HG03460 (cell line): ENCODE results near the gene CERKL.

Experiments used
- ATAC-seq: cut with Tn5 transposase; IDR thresholded peaks from one replicate; pipeline ENCODE4 v1.9.1; 2021; ENCODE audit not compliant: unreplicated experiment

CERKL gene

DNA sequence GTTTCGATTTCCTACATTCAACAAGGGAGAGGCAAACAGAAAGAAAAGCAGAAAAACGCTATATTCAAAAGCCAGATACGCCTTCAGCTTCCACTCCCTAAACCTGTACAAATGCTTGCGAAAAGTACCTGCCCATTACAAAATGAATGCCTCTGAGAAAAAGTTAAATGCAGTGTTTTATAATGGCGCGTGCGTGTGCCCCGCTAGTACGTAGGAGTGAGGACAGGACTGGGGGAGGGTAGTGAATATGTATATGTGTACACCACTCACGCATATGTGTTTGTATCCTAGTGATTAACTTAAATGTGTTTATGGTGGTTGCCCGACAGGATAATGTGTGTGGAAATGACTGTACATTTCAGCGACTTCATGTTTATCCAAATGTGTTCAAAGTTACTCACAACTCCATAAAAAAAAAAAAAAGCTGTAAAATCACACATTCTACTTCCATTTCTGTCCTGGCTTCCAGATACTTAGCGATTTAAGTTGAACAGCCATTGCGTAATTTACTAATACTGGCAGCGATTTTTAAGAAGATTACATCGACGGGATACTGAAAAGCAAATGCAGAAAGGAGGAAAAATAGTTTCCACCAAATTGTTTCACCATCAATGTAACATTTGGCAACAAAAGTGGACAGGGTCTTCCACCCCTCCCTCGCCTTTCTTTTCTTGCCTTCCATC lies 22.1 kb upstream of the CERKL start:
- no peak for ATAC-seq

DNA sequence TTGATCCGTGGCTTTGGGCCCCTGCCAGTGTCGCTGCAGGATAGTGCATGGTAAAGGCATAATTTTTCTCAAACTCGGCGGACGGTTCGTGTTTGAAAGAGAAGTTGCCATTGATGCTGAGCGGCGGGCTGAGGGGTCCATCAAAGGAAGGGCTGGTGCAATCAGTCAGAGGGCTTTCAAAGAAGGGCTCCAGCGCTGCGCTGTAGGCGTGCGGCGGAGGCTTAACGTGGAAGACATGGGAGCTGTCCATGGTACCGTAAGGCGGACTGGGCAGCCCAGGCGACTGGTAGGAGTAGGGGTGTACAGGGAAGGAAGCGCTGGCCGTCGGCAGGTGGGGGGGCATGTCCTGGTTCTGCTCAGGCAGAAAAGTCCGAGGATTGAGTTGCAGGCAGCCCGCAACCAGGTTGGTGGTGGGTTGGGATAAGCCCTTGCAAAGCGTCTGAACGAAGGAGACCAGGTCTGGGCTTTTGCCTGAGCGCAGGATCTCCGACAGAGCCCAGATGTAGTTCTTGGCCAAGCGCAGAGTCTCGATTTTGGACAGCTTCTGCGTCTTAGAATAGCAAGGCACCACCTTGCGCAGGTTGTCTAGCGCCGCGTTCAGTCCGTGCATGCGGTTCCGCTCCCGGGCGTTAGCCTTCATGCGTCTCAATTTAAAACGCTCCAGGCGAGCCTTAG lies 21.1 kb upstream of the CERKL start:
- ATAC-seq = no peak

DNA sequence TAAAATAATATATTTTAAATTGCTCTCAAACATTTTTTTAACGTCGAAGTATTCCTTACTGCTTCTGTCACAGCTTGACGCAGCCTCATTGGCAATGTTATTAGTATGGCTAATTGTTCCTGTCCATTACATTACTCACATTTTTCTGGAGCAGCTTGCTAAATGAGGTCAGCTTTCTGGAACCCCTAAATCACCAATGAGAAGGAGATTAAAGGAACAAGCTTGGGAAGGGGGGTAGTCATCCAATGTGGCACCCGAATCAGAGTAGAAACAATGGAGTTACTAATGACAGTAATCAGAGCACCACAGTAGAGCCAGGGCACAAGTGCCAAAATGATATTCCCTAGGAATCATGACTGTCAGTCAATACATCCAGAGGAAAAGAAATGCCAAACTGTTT lies 18.3 kb upstream of the CERKL start:
- no peak for ATAC-seq

DNA sequence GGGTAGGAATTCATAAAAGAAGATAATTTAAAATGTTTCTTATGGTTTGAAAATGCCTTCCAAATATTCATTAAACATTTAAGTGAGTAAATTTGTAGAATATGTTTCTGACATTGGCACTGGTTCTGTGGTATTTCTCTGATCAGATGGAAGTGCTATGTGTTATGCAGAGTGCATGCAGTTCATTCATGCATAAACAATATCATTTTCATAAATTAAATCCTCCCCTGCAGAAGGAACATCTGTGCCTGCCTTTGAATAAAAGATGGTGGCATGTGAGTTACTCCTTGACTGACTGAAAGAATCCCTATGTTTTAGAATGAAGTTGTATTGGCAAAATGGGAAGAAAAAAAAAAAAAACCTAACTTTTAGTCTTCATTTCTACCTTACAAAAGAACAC lies 17.6 kb upstream of the CERKL start:
- ATAC-seq = no peak

DNA sequence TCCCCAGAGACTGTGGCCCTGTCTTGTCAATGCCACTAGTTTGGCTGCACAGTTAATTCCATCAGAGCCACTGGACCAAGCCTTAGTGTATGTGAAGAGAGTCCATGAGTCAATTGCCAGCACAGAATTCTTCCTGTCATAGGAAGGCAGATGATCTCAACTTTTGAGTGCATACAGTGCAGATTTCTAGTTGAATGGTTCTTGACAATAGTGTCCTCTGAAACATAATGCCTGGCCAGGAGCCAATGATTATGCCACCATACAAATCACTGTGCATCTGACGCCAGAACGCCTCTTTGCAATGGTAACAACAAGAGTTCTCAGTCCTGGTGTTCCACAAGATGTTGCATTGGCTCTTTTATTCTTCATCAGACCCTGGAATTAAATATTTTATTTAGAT lies 16.3 kb upstream of the CERKL start:
- no peak for ATAC-seq

DNA sequence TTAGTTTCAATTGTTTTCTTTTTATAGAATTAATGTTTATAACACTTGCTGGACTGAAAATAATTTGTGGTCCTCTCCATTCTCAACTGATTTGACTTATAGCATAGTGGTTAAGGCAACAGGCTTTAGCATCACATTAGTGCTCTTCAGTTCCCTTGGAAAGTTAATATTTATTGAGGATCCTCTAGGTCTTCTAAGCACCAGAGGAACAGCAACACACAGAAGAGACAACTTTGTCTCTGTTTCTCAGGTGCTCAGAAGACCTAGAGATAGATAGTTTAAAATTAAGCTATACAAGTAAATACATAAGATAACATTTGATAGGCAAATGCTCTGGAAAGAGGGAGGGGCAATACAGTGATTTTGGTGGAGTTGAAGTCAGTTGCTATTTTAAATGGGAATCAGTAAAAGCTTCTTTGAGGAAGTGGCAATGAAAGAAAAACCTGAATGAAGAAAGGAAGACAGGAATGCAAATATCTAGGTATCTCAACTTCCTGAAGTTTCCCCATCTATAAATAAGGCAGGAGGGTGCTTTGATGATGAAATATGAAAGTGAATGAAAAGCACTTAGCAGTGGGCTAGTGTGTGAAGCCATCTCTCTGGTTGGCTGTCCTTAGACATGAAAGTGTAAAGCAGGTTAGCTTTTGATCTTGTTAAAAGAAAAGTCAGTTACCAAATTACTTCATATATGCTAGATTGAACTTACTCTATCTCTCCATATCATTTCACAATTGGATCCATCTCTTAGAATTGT lies 15.5 kb upstream of the CERKL start:
- ATAC-seq = peak; percentile 96

DNA sequence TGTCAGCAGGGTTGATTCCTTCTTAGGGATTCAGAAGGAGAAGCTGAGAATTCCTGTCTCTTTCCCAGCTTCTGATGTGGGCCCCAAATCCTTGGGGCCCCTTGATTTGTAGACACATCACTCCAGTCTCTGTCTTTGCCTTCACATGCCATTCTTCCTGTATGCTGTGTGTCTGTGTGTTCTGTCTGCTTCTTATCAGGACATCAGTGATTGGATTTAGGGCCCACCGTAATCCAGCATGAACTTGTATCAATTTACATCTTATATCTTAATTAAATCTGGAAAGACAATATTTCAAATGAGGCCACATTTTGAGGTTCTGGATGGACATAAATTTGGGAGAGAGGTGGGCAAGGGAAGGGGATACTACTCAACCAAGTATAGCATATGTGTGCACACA lies 13.7 kb upstream of the CERKL start:
- ATAC-seq = no peak

DNA sequence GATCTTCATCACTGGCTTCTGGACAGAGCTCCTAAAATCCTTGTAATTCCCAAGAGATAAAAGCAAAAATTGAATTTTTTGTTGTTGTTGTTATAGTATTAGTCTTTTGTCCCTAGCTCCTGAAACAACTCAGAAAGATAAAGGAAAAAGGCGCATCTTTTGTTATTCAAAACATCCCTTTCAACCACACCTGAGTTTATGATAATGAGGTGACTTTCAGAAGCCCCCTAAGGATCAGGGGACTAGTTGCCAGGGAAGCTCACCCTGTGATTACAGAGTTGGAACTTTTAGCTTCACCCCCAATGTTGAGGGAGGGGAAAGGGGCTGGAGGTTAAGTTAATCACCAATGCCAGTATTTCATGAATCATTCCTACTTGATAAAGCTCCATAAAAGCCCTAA lies 10.3 kb upstream of the CERKL start:
- ATAC-seq = no peak

DNA sequence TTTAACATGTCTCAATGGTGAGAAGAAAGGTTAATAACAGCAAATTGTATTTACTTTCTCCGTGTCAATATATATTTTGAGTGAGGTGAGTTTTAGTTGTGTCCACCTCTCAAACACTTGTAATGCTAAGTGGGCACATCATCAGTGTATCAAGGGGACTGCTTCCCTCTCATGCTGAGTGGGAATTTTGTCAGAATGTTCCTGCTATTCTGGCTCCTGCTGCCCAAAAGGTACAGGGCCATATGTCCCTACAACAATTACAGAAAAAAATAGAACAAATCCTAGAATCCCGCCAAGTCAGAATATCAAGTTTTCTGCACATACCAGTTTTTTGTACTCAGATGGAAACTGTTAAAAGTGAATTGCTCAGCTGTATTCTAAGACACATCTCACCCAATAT lies 5.4 kb upstream of the CERKL start:
- no peak for ATAC-seq

DNA sequence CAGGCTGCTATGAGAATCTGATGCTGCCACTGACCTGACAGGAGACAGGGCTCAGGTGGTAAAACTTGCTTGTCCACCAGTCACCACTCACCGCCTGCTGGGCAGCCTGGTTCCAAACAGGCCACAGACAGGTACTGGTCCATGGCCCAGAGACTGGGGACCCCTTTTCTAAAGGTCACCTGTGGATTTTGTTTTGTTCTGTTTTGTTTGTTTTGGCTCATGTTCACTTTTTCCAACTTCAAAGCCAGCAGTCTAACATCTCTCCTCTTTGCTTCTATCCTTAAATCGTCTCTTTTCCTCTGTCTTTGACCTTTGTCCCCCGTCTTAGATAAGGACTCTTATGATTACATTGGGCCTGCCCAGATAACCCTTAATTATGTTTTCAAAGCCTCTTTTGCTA lies 3.3 kb upstream of the CERKL start:
- no peak for ATAC-seq

DNA sequence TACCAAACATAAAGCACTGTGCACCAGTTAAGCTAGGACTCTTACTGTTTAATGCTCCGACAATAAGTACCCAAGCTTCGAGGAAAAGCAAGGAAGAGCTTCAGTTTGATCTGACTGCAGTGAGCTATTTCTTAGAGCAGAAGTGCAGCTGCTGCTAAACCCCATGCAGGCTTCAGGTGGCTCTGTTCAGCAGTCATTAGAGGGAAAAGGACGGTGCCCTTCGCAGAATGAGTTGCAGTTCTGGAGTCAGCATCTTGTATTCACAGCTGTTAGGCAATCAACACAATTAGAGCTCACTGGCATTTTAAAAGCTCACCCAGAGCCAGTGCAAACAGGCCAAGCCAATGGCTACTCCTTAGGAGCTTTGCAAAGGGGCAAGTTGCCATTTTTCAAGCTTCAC lies 1.5 kb upstream of the CERKL start:
- no peak for ATAC-seq

DNA sequence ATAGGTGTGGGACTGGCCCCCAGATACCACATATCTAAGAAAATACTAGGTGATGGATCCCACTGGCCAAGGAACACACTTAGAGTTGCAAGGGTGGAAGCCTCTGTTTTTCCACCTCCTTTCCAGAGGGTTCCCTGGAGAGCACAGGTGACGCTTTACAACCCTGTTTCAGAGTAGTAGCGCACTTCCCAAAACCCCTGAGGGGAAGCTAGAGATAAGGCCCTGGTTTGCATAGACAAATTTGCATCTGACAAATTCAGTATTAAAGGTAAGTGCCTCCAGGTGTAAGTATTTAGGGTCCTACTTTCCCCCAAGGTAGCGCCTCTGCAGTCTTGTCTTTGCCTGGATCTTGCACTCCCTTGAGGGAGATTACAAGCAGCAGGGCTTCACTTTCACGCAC lies 474 bp upstream of the CERKL start:
- ATAC-seq = no peak

DNA sequence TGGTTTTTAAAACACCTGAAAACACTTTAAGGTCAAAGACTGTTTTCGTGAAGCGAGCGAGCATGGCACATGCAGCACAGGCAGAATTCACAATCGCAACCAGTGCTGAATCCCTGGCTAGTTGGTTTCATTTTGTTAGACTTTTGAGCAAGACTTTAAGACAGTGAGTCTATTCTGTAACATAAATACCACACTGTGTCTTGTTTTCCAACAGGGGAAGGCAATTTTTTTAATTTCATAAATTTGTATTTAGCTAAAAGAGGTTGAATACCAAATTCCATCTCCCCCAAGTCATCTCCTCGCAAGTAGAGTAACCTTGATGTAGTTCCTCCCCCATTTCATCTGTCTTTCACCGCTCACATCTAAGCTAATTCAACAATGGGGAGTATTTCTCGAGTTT lies 1.4 kb downstream of the CERKL start:
- ATAC-seq = no peak

DNA sequence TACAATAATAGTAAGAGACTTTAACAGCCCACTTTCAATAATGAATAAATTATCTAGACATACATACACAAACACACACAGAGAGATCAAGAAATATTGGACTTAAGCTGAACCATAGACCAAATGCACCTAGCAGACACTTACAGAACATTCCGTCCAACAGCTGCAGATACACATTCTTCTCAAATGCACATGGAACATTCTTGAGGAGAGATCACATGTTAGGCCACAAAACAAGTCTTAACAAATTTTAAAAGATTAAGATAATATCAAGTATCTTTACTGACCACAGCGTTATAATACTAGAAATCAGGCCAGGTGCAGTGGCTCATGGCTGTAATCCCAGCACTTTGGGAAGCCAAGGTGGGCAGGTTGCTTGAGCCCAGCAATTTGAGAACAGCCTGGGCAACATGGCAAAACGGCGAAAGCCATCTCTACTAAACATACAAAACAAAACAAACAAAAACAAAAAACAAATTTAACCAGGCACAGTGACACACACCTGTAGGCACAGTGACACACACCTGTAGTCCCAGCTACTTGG lies 7.4 kb downstream of the CERKL start:
- ATAC-seq = no peak

DNA sequence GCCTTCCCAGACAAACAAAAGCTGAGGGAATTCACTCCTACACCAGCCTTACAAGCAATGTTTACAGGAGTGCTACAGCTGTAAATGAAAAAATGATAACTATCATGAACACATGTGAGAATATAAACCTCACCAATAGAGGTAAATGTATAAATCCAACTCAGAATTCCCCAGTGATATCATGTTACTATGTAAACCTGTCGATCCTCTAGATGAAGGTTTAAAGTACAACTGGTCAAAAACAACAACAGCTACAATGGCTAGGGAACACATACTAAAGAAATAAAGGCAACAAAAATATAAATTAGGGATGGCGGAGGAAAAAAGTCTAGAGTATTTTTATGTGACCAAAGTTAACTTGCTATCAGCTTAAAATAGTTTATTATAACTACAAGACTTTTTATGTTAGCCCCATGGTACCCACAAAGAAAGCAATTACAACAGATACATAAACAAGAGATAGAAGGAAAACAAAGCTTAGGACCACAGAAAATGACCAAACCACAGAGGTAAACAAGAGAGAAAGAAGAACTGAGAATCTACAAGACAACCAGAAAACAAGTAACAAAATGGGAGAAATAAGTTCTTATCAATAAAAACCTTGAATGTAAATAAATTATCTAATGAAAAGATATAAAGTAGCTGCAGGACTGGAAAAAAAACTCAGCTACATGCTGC lies 8.3 kb downstream of the CERKL start:
- no peak for ATAC-seq

DNA sequence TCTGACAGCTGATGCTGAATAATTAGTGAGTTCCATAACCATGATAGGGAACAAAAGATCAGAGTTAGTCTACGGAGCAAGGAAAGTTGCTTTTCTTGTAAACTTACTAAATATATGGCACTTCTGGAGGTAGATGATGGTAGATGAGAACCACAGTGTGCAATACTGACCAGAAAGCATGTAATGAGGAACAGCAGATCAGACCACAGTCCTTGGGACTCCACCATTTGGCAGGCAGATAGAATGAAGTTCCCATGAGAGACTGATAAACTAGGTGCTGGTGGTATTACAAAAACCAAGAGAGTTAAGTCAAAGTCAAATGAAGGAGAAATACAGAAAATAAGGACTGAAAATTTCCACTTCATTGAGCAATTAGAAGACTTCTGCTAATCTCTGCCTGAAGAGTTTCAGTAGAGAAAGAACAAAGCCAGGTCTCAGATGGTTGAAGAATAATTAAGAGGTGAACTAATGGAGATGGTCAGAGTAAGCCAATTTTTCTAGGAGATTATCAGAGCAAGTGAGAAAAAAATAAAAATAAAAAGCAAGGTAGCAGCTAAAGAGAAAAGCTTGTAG lies 10.4 kb downstream of the CERKL start:
- ATAC-seq = no peak

DNA sequence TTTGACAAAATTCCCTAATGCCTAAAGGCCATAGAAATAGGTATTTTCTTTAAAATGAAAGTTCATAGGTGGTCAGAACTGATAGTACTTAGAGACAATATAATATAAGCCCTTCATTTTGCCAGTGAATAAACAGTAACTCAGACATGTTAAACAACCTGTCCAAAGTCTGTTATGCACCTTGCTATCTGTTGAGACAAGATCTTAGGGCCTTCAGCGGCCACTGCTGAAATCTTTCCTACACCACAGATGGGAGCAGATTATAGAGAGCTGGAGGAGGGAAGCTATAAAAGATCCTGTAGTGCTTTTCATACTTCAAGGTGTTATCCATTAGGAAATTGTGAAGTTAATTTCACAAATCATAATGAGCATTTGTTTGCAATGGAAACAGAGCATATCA lies 13.8 kb downstream of the CERKL start:
- no peak for ATAC-seq

DNA sequence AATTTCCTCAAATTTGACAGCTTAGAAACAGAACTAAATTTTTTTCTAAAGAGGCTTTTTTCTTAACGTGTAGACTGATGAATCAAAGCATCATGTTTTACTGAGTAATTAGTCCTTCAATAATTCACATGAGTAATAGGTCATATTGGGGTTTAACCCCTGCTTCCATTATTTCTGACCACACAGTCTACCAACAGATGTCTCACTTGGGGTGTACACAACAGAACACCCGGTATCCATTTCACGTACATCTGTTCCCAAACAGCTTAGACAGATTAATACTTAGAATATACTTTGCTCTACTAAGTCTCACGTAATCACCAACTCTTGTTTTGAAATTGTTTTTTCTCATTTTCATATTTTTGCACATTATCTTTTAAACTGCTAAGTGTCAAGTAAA lies 14.8 kb downstream of the CERKL start:
- ATAC-seq = no peak

DNA sequence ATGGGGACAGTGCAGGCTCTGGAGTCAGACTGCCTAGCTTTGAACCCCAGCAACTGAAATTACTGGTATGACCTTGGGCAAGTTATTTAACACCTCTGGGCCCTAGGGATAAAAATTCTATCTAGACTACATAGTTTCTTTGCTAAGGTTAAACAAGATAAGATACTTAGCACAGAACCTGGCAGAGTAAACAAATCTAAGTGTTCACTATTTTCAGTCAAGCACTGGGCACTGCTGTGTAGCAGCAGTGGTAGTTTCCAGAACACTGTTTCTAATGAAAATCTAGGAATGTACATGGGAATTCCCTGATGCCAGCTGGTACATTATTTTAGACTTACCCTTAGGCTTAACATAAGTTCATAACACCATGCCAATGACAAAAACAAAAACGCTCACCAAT lies 17.2 kb downstream of the CERKL start:
- no peak for ATAC-seq

DNA sequence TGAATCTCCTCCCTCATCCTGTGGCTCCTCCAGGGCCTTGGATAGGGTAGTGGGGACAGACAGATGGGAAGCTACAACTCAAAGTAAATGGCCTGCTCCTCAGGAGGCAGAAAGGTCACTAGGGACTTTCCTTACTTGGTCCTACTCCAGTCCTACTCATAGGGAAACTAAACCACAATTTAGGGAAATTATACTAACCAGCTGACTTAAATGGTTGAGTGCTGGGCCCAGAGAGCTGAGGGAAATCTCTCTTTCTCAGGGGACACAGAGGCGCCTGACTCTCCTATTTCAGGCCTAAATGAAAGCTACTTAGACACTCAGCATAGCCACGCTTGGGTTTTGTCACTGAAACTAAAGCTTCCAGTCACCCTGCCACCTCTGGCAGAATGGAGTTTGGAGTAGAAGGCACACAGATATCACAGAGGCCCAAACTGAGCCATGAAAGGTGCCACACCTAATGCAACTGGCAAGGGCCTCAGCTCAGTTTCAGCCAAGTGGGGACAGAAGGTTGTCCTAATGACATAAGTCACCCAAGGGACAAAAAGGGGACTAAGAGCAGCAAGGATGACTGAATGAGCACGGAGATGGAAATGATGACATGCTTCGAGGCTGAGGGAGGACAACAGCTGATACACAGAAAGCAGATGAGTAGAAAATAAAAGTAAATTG lies 24.0 kb downstream of the CERKL start:
- ATAC-seq = peak; percentile 79
